Measurements from ENCODE around the gene TMEM147.

TMEM147 gene

GRCh38 chr19:35549174-35549788 is 3.9 kb downstream of the TMEM147 start:
- DNase-seq, result peak; percentile 62

DNA sequence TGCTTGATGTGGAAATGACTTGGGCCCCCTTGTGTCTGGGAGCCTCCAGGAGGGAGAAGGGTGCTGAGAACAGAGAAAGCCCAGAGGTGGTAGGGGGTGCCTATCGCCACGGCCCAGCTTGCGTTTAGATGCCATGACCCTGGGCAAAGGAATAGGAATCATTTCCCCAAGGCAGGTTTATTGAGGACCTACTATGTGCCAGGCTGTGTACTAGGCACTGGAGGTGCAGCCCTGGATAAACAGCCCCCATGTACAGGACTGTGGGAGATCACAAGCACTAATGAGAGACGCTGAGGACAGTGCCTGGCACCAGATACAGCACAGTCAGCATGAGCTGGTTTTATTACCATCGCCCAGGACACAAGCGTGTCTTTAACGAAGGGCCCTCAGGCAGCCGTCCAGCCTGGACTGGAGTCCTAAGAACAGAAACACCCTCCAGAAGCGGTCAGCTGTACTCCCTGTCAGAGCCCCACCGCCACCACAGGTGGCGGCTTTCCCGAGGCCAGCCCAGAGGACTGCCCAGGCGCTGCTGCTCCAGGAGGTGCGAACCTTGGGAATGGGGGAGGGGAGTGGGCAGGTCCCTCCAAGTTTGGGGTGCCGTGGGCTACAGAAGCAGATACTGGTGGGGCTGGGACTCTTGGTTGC is 4.6 kb downstream of the TMEM147 start:
- no peak for DNase-seq

DNA sequence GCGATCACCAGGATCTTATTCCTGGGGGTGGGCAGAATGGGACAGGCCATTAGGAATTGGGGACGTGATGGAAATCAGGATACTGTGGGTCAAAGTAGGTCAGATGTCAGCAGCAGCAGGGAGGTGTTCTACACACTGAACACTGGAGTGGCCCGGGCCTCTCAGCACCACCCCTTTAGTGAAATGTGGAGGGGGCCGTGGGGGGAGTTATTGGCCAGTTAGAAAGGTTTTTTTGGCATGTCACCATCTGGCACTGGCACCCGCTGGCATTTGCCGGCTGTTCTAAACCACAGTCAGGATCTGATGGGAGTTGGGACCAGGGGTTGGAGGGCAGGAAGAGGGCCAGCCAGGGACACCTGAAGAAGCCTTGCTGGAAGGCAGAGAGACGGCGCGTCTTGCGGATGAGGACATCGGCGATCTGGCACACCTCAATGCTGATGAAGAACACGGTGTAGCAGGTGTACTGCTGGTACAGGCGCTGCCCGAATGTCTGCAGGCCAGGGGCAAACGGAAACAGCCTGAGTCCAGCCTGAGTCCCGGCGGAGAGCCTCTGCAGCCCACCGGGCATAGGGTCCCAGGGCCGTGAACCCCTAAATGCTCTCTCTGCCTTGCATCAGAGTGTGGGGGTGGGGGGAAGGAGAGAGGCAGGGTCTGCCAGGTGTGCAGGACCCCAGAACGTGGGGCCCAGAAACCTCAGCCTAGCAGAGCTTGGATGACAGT is 5.8 kb downstream of the TMEM147 start:
- no peak for DNase-seq

DNA sequence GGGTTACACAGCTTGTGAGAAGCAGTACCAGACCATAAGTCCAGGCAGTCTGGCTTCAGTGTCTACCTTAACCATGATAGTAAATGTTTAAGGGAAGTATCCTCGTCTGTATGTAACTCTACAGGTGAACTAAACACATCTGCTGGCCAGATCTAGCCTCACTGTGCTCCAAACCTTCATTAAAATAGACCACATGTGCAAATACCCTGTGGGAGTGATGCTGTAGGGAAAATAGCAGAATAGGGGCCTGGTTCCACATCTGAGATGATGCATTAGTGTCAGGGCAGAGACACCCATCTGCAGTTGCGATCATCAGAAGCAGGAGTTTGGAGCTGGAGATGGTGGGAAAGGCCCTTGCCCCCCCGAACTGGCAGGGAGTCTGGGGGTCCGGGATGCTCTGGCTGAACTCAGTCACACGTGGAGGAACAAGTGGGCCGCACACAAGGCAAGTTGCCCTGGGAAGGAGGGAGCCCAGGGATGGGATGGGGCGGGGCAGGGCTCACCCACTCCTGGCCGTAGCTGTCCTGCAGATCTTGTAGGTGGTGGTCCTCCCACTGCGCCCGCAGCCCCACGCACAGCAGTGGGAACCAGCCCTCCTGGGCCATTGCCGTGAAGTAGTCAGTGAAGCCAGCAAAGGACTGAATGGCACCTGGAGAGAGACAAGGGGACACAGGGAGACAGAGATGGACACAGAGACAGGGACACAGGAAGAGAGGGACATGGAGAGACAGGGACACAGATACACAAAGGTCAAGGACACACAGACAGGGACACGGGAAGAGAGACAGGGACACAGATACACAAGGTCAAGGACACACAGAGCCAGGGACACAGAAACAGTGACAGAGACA is 7.3 kb downstream of the TMEM147 start:
- DNase-seq, result no peak

DNA sequence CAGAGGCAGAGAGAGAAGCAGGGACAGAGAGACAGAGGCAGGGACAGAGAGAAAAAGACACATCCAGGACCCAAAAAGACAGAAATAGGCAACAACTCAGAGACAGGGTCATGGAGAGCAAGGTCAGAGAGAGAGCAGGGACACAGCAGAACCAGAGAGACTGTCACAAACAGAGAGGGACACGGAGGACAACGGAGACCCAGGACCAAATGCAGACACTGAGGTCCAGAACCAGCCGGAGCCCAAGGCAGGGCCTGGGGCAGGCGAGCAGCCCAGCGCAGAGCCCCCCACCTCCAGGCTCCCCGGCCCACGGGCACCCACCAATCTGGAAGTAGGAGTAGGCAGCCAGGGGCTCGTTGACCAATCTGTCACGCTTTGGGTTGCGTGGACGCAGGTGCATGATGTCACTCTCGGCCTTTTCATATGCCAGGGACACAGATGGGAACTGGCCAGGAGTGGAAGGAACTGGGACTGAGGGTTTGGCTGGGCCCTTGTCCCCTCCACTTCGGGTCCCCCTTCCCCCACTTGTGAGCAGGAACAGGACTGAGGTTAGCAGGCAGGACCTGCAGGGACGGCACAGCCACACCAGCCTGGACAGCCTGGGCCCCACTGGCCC is 8.1 kb downstream of the TMEM147 start:
- no peak for DNase-seq

DNA sequence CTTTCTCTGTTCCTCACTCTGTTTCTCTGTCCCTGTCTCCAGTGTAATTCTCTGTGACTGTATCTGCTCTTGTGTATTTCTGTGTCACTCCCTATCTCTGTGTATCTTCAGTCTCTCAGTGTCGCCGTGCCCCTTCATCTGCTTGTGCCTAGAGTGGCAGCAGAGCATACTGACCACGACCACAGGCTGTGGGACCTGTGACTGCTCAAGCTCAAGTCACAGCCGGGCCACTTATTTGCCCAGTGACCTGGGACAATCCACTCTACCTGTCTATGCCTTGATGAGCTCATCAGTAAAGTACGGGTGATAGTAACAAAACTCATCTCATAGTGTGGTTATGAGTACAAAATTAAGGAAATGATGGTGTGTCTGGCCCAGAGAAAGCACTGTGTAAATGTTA is 8.7 kb downstream of the TMEM147 start:
- no peak for DNase-seq

DNA sequence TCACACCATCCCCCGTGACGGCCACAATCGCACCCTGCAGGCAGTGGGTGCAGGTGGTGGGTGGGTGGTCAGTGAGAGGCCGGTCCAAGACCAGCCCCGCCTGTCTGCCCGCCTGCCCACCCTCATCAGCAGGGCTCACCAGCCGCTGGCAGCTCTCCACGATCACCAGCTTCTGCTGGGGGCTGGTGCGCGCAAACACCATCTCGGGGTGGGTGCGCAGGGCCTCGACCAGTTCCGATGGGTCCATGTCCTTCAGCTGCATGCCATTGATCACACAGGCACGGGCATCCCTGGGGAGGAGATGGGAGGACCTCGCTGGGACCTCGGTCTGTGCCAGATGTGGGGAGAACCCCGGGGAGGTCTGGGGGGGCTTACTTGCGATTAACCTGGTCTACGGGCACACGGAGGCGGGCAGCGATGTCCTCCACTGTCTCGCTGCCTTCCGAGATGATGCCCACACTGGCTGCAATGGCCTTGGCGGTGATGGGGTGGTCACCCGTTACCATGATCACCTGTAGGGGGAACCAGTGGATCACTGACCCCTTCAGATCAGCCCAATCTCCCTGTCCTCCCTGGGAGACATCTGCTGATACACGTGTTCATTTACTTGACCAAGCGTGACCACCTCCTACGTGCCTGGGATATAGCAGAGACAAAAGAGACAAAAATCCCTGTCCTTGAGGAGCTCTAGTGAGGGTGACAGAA is 10.0 kb downstream of the TMEM147 start:
- DNase-seq, result no peak

- DNase-seq, result no peak
Measured at GRCh38 chr19:35556025-35556590, 10.7 kb downstream of the TMEM147 start.

- no peak for DNase-seq
Measured at GRCh38 chr19:35556846-35557538, 11.6 kb downstream of the TMEM147 start.

DNA sequence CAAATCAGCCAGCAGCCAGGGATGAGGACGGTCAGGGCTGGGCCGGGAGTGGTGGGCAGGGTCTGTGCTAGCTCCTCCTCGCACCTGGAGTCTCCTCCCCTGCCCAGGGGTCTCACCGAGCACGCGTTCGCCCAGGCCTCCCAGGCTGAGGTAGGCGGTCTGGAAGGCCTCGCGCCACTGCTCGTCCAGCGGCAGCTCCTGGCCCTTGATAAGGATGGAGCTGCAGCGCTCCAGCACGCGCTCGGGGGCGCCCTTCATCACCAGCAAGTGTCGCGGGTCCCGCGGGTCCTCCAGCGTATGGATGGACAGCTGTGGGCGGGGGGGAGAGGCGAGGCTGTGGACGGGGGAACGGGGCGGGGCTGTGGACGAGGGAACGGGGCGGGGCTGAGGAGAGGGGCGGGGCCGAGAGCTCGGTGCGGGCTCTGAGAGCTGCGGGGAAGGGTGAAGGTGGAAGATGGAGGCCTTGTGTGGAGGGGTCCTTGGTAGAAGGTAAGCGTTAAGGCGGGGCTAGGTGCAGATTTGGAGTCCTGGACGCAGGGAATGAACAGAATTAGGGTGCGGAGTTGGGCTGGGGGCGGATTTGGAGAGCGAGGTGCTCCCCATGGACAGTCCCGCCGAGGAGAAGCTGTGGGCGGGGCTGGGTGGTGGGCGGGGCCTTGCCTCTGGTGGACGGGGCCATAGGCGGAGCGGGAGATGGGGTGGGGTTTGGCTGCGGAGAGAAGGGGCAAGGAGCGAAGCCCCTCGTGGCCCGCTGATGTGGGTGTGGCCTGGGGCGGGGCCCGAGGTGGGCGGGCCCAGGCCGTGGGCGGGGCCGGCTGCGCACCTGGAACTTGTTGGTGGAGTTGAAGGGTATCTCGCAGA is 12.3 kb downstream of the TMEM147 start:
- DNase-seq, result peak; percentile 13

DNA sequence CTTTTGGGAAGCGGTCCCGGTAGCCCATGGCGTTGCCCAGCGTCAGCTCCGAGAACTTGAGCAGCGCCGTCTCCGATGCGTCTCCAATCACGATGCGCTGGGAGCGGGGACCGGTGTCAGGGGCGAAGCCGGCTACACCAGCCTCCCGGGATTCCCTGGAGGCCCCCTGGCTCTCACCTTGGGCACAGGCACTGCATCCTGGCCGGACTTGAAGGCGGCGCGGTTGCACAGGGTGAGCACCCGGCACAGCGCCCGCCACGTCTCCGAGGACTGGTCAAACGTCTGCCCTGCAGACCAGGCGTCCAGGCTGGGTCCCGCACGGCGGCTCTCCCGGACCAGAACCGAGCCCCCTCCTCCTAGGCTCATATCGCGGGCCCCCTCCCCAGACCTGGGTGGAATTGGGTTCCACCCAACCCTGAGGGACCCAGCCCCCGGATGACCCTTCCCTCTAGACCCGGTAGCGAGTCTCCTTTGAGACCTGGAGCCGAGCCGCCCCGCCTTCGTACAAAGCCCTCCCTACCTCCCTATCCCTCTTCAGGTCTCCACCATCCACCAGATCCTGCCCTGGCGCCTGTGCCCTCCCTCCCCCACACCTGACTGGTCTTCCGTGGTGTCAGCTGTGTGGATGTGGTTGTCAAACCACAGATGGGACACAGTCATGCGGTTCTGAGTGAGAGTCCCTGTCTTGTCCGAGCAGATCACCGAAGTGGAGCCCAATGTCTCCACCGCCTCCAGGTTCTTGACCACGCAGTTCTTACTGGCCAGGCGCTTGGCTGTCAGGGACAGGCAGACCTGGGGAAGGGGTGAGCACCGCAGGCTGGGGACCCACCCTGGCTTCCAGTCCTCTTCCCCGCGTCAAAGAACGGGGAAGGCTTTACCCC is 13.2 kb downstream of the TMEM147 start:
- no peak for DNase-seq

DNA sequence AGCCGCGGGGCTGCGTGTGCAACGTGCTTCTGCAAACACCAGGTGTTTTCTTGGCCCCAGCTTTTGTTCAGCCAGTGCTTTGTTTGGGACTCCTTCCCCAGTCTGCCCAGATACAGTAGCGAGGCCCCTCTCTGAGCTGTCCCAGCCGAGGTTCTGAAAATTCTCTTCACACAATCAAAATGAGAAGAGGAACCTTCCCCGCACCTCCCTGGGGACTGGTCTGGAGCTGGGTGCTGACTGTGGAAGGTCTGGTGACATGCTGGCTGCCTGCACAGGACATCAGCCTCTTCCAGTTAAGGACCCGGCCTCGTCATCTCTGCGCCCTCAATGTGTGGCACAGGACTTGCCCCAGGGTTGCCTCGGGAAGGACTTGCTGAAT is 13.8 kb downstream of the TMEM147 start:
- no peak for DNase-seq

- no peak for DNase-seq
Measured at GRCh38 chr19:35559781-35560180, 14.4 kb downstream of the TMEM147 start.

GRCh38 chr19:35560271-35560670 is 14.8 kb downstream of the TMEM147 start:
- no peak for DNase-seq

- no peak for DNase-seq
Measured at GRCh38 chr19:35560677-35561076, 15.3 kb downstream of the TMEM147 start.

DNA sequence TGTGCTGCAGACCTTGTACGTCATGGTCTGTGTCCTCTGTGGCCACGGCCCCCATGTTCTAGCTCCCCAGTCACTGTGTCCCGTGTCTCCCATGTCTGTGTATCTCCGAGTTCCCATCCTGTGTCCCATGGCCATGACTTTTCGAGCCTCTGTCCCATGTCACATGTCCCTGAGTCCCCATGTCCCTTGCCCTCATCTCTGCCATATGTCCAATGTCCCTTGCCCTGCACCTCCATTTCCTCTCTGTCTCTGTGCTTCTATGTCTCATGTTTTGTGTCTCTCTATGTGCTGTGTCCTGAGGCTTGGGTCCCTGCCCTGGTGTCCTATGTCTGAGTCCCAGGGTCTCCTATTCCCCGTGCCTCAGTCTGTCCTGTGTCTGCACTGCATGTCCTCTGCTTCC is 16.0 kb downstream of the TMEM147 start:
- DNase-seq, result no peak

DNA sequence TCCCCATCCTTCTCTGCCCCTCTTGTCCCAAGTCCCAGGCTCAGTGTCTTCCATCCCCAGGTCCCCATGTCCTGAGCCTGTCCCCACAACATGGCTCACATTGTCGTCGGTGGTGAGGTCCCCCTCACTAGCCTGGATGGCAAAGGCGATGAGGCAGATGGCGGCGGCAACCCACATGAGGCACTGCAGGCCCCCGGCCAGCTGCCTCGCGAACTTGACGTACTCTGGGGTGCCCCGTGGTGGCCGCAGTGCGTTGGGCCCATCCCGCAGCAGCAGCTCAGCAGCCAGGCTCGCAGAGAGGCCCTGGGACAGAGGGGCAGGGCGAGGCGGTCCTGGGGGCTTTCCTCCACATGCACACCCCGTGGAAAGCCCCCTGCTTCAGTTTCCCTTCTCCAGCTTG is 16.9 kb downstream of the TMEM147 start:
- DNase-seq, result no peak

DNA sequence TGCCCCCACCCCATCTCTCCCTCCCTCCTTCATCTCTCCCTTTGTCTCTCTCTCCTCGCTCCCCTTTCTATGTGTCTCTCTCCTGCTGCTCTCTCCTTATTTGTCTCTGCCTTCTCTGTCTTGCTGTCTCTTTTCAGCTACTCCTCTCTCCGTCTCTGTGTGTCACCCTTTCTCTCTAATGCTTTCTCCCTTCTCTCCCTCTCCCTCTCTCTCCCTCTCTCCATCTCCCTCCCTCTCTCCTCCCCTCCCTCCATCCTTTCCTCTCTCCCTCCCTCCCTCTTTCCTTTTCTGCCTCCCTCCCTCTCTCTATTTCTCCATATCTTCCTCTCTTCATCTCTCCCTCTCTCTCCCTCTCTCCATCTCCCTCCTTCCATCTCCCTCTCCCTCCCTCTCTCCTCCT is 17.4 kb downstream of the TMEM147 start:
- no peak for DNase-seq

DNA sequence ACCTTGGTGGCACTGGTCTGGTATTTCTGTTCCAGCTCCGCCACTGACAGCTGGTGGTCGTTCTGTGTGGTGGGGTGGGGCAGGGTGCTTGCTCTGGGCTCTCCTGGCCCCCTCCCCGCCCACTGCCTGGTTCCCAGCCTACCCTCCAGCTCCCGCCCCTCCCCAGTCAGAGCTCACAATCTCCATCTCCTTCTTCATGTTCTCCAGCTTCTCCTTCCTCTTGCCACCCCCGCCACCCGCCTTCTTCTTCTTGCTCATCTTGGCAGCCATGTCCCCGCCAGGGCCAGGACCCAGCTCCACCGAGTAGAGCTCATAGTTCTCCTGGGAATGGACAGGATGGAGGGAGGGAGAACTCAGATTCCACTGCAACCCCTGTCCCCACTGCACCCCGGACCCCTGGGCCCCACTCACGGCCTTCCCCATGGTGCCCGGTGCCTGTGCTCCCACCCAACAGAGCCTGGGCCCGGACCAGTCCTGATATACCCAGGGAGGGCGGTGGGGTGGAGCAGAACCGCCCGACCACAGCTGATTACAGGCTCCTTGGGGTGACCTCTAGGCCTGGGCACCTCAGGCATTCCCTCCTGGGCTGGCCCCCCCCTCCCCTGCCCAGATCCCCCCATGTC is 17.9 kb downstream of the TMEM147 start, which contains the start of gene ATP4A:
ATP4A (minus strand) TSS at position 452 of the 623 bp plus-strand sequence; CDS start at position 423, 29 bp downstream.
- no peak for DNase-seq
